H9 (cell line): ENCODE data around the gene NDUFB10. TPM values are rescaled to one million over a fixed set of nuclear protein-coding genes. Genes with fewer than 3 reads are reported as not detected.

Experiments used
- DNase-seq: peaks from one replicate; pipeline ENCODE4 v3.0.0-alpha.2; 2017
- H2AFZ ChIP-seq: one replicate; pipeline ENCODE4 v1.6.1; 2013; ENCODE audit warnings: mild to moderate bottlenecking, low read length, control low read depth, moderate library complexity
- H2AK5ac ChIP-seq: 2 replicates; pipeline ENCODE4 v1.6.1; 2013; ENCODE audit warnings: low read length, control low read depth, mixed read lengths; ENCODE audit not compliant: insufficient read length
- H2BK120ac ChIP-seq: one replicate; pipeline ENCODE4 v1.6.1; 2013; ENCODE audit warnings: low read depth, mild to moderate bottlenecking, low read length, control low read depth, inconsistent platforms; ENCODE audit not compliant: poor library complexity, severe bottlenecking
- H2BK12ac ChIP-seq: 2 replicates; pipeline ENCODE4 v1.6.1; 2013; ENCODE audit warnings: low read length, control low read depth, mixed read lengths, low read depth; ENCODE audit not compliant: insufficient read length
- H2BK15ac ChIP-seq: 2 replicates; pipeline ENCODE4 v1.6.1; 2013; ENCODE audit warnings: low read depth, low read length, control low read depth
- H2BK20ac ChIP-seq: one replicate; pipeline ENCODE4 v1.6.1; 2013; ENCODE audit warnings: low read depth, mild to moderate bottlenecking, low read length, control low read depth, inconsistent platforms; ENCODE audit not compliant: poor library complexity, severe bottlenecking
- H2BK5ac ChIP-seq: 2 replicates; pipeline ENCODE4 v1.6.1; 2013; ENCODE audit warnings: low read length, control low read depth, mixed read lengths; ENCODE audit not compliant: insufficient read length
- H3K14ac ChIP-seq: 2 replicates; pipeline ENCODE4 v1.6.1; 2013; ENCODE audit warnings: low read length, control low read depth; ENCODE audit not compliant: insufficient read depth
- H3K18ac ChIP-seq: 2 replicates; pipeline ENCODE4 v1.6.1; 2013; ENCODE audit warnings: low read depth, mild to moderate bottlenecking, mixed read lengths, low read length, control low read depth; ENCODE audit not compliant: insufficient read length
- H3K23ac ChIP-seq: 2 replicates; pipeline ENCODE4 v1.6.1; 2013; ENCODE audit warnings: low read length, control low read depth, mixed read lengths, low read depth; ENCODE audit not compliant: insufficient read length
- H3K23me2 ChIP-seq: 2 replicates; pipeline ENCODE4 v1.6.1; 2013; ENCODE audit warnings: low read depth, mild to moderate bottlenecking, mixed read lengths, low read length, control low read depth; ENCODE audit not compliant: insufficient read length, poor library complexity, severe bottlenecking
- H3K27ac ChIP-seq: 2 replicates; pipeline ENCODE4 v1.5.1; 2013; ENCODE audit warnings: low read length, control low read depth, mixed read lengths, low read depth; ENCODE audit not compliant: insufficient read length
- H3K27me3 ChIP-seq: 2 replicates; pipeline ENCODE4 v1.6.1; 2013; ENCODE audit warnings: low read length, control low read depth, inconsistent platforms; ENCODE audit not compliant: insufficient read depth
- H3K4ac ChIP-seq: 2 replicates; pipeline ENCODE4 v1.6.1; 2013; ENCODE audit warnings: low read depth, mild to moderate bottlenecking, control low read depth, inconsistent platforms, low read length, moderate library complexity
- H3K4me1 ChIP-seq: 2 replicates; pipeline ENCODE4 v1.6.1; 2013; ENCODE audit warnings: low read length, control low read depth, inconsistent platforms; ENCODE audit not compliant: insufficient read depth
- H3K4me2 ChIP-seq: 2 replicates; pipeline ENCODE4 v1.6.1; 2013; ENCODE audit warnings: low read length, control low read depth, mixed read lengths; ENCODE audit not compliant: insufficient read length, insufficient read depth
- H3K56ac ChIP-seq: 2 replicates; pipeline ENCODE4 v1.6.1; 2013; ENCODE audit warnings: low read depth, mild to moderate bottlenecking, mixed read lengths, low read length, control low read depth; ENCODE audit not compliant: insufficient read length
- H3K79me1 ChIP-seq: 2 replicates; pipeline ENCODE4 v1.6.1; 2013; ENCODE audit warnings: low read depth, mild to moderate bottlenecking, moderate library complexity, low read length, control low read depth, inconsistent platforms; ENCODE audit not compliant: insufficient read depth, poor library complexity, severe bottlenecking
- H3K79me2 ChIP-seq: 2 replicates; pipeline ENCODE4 v1.6.1; 2013; ENCODE audit warnings: low read length, control low read depth, inconsistent platforms; ENCODE audit not compliant: insufficient read depth
- H3K9ac ChIP-seq: 2 replicates; pipeline ENCODE4 v1.6.1; 2013; ENCODE audit warnings: low read length, control low read depth, mixed read lengths; ENCODE audit not compliant: insufficient read length; ENCODE audit errors: extremely low read depth
- H3K9me3 ChIP-seq: one replicate; pipeline ENCODE4 v1.6.1; 2013; ENCODE audit warnings: low read depth, low read length, inconsistent platforms; ENCODE audit not compliant: control insufficient read depth
- H3T11ph ChIP-seq: one replicate; pipeline ENCODE4 v1.6.1; 2013; ENCODE audit warnings: mild to moderate bottlenecking, low read length, control low read depth, inconsistent platforms
- H4K20me1 ChIP-seq: one replicate; pipeline ENCODE4 v1.6.1; 2013; ENCODE audit not compliant: control insufficient read depth, insufficient read length, insufficient read depth
- H4K5ac ChIP-seq: 2 replicates; pipeline ENCODE4 v1.6.1; 2013; ENCODE audit warnings: low read depth, mild to moderate bottlenecking, mixed read lengths, low read length, control low read depth; ENCODE audit not compliant: insufficient read length
- H4K8ac ChIP-seq: replicated peaks from 2 replicates; pipeline ENCODE4 v1.6.1; 2013; ENCODE audit warnings: low read length, control low read depth, mixed read lengths, low read depth; ENCODE audit not compliant: insufficient read length
- H4K91ac ChIP-seq: 2 replicates; pipeline ENCODE4 v1.6.1; 2013; ENCODE audit warnings: low read depth, mild to moderate bottlenecking, moderate library complexity, mixed read lengths, low read length, control low read depth; ENCODE audit not compliant: insufficient read length
- H3K27ac Mint-ChIP-seq, 3 experiments: 2 replicates in 2 of 3; 3 replicates in 1 of 3; pipeline ENCODE4 v1.8.0; 2020 to 2021; ENCODE audit warnings: mixed read lengths in 3 of 3, mild to moderate bottlenecking in 1 of 3, moderate library complexity in 1 of 3
- H3K27me3 Mint-ChIP-seq: 2 replicates; pipeline ENCODE4 v1.8.0; 2021; ENCODE audit warnings: low read depth, mild to moderate bottlenecking, moderate library complexity, mixed read lengths
- H3K36me3 Mint-ChIP-seq, 3 experiments: 2 replicates in 2 of 3; 3 replicates in 1 of 3; pipeline ENCODE4 v1.8.0; 2020 to 2021; ENCODE audit warnings: low read depth in 3 of 3, mixed read lengths in 3 of 3; ENCODE audit not compliant: insufficient read depth in 1 of 3
- H3K4me1 Mint-ChIP-seq, 2 experiments: 2 replicates each; pipeline ENCODE4 v1.8.0; 2020; ENCODE audit warnings: mixed read lengths in 2 of 2
- H3K4me3 Mint-ChIP-seq, 2 experiments: 2 replicates in 1 of 2; 3 replicates in 1 of 2; pipeline ENCODE4 v1.8.0; 2020 to 2021; ENCODE audit warnings: mild to moderate bottlenecking in 2 of 2, mixed read lengths in 2 of 2, moderate library complexity in 1 of 2
- H3K9me3 Mint-ChIP-seq, 2 experiments: 2 replicates in 1 of 2; 3 replicates in 1 of 2; pipeline ENCODE4 v1.8.0; 2020; ENCODE audit warnings: mild to moderate bottlenecking in 2 of 2, mixed read lengths in 2 of 2, moderate library complexity in 1 of 2
- WGBS: extraction: QIAGEN DNeasy Blood & Tissue Kit; methylation state at CpG from one replicate; pipeline ENCODE4 v1.1.7; 2013; ENCODE audit warnings: missing lambda C conversion rate, low lambda C conversion rate, mixed read lengths; ENCODE audit not compliant: insufficient read length; ENCODE audit errors: extremely low coverage; 5-methylcytosine and 5-hydroxymethylcytosine counted together
- total RNA-seq: library from RNA; stranded (reverse); gene quantifications from 2 replicates; pipeline ENCODE4 v1.2.1, GENCODE V29; 2021
- TF ChIP-seq, protein P1 (sequence below): fragments of 200-600 bp; sonication (generic); conservative IDR thresholded peaks from 3 replicates; pipeline ENCODE4 v1.8.0; 2021; ENCODE audit warnings: antibody characterized with exemption, mild to moderate bottlenecking

Gene NDUFB10
- total RNA-seq, 1 experiment from 2014 or later = 191 TPM

DNA sequence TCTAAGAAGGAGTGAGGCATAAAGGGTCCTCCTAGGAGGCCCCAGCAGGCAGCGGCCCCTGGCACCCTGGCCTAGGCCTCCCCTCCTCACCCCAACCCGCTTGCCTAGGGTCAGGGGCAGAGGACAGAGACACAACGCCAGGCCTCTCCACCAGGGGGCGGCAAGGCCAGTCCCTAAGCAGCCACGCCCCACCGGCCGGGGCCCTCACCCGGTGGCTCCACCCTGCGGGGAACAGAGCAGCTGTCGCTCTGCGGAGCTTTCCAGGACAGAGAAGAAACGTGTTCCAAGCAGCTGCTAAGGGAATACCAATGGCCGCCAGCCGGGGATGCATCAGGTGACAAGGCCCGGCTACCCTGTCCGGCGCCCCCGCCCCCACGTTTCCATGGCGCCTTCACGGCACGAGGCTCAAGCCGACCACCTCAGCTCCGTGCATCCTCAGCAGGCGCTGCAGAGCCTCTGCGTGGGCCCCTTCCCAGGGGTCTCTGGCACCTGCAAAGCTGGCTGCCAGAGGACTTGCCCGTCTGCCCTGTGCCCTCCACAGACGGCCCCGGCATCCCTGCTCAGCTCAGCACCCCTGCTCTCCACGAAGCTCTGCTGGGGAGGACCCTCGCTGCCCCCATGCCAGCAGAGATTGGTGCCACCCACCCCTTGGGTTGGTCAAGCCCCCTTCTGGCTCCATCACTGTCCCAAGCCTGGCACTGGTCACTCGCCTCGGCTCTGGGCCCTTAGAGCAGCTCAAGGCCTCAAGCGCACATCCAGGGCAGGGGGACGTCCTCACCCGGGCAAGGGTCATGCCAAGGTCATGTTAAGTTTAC lies 44.7 kb downstream of the NDUFB10 start:
- peaks cover 26% of the 10 kb centered on the region; the same call in 1 of the 2 replicates for H3K79me2 ChIP-seq
- no CpG with 5 or more reads among the region's 36 CpGs for WGBS
- peak overlapping the region in 1 of 2 experiments; percentile 55; a peak in 1 of 5 replicates for H3K4me3 Mint-ChIP-seq

More for the DNA sequence above, 44.7 kb downstream of the NDUFB10 start:
- Histone ChIP-seq H3T11ph (no peak overlapping the region), H3K27ac (no peak overlapping the region), H3K23me2 (peaks cover 6% of the 10 kb centered on the region), H3K23ac (no peak overlapping the region), H3K9ac (no peak overlapping the region), H3K56ac (no peak overlapping the region), H3K18ac (peak overlapping the region; percentile 11), H3K27me3 (no peaks in the 10 kb centered on the region), H4K91ac (no peak overlapping the region), H2BK5ac (no peak overlapping the region), H3K79me1 (peaks cover 24% of the 10 kb centered on the region), H2BK120ac (no peak overlapping the region), H3K9me3 (no peaks in the 10 kb centered on the region), H2AFZ (no peak overlapping the region), H2BK20ac (no peak overlapping the region), H2BK12ac (no peak overlapping the region), H3K14ac (0 out of 2 replicates have a peak overlapping the region, but pooled peaks have one; percentile 5), H2AK5ac (no peak overlapping the region), H3K4me1 (peaks cover 2% of the 10 kb centered on the region; the same call in 1 of the 2 replicates), H4K5ac (no peak overlapping the region), H3K4ac (no peak overlapping the region), H4K8ac (no peak overlapping the region), H3K4me2 (no peak overlapping the region), H2BK15ac (no peak overlapping the region), H4K20me1 (no peaks in the 10 kb centered on the region)
- DNase-seq = peak; percentile 97
- H3K9me3 Mint-ChIP-seq = no peaks in the 10 kb centered on the region; a peak in 1 of 5 replicates
- H3K27me3 Mint-ChIP-seq = no peaks in the 10 kb centered on the region
- TF ChIP-seq, protein P1, sequence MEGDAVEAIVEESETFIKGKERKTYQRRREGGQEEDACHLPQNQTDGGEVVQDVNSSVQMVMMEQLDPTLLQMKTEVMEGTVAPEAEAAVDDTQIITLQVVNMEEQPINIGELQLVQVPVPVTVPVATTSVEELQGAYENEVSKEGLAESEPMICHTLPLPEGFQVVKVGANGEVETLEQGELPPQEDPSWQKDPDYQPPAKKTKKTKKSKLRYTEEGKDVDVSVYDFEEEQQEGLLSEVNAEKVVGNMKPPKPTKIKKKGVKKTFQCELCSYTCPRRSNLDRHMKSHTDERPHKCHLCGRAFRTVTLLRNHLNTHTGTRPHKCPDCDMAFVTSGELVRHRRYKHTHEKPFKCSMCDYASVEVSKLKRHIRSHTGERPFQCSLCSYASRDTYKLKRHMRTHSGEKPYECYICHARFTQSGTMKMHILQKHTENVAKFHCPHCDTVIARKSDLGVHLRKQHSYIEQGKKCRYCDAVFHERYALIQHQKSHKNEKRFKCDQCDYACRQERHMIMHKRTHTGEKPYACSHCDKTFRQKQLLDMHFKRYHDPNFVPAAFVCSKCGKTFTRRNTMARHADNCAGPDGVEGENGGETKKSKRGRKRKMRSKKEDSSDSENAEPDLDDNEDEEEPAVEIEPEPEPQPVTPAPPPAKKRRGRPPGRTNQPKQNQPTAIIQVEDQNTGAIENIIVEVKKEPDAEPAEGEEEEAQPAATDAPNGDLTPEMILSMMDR = peak; percentile 99
- H3K36me3 Mint-ChIP-seq = peaks cover 18 to 40% (median 40%) of the 10 kb centered on the region in 3 experiments
- H3K27ac Mint-ChIP-seq = peak overlapping the region in 1 of 3 experiments; percentile 28; a peak in 2 of 7 replicates
- H3K4me1 Mint-ChIP-seq = peaks cover 18 to 30% of the 10 kb centered on the region in 2 experiments
